ENCODE data around the gene YJEFN3.

DNA sequence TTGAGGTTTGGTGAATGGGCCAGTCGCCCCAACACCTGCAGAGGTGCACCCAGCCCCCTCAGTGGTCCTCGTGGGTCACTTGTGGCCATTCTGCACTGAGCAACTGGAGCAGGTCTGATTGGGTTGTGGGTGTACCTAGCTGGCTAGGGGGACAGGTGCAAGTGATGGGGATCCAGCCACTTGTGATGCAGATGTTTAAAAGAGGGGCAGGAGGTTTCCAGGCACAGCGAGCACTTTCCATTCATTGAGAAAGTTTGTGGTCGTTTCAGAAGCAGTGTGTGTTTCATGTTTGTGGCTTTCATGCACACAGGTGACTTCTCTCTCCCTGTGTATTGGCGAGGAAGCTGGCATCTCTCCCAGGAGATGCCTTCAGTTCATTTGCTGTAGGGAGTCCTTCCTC is 48.0 kb upstream of the YJEFN3 start:
- TF ChIP-seq, protein P1, sequence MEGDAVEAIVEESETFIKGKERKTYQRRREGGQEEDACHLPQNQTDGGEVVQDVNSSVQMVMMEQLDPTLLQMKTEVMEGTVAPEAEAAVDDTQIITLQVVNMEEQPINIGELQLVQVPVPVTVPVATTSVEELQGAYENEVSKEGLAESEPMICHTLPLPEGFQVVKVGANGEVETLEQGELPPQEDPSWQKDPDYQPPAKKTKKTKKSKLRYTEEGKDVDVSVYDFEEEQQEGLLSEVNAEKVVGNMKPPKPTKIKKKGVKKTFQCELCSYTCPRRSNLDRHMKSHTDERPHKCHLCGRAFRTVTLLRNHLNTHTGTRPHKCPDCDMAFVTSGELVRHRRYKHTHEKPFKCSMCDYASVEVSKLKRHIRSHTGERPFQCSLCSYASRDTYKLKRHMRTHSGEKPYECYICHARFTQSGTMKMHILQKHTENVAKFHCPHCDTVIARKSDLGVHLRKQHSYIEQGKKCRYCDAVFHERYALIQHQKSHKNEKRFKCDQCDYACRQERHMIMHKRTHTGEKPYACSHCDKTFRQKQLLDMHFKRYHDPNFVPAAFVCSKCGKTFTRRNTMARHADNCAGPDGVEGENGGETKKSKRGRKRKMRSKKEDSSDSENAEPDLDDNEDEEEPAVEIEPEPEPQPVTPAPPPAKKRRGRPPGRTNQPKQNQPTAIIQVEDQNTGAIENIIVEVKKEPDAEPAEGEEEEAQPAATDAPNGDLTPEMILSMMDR (IDR thresholded peaks at IDR 0.05): no peak
- TF ChIP-seq EZH2 (IDR thresholded peaks at IDR 0.05) (no peak), EZH2phosphoT487 (IDR thresholded peaks at IDR 0.05) (no peak)
